GM23248 (cell line): ENCODE results near the gene TPD52L2.

Experiments
- EZH2 ChIP-seq: fragments of 200-600 bp; sonication (generic); IDR thresholded peaks from 2 replicates; pipeline ENCODE4 v1.6.1; 2018; ENCODE audit warnings: antibody characterized with exemption, mild to moderate bottlenecking; ENCODE audit not compliant: insufficient read depth, poor library complexity, severe bottlenecking
- EZH2phosphoT487 ChIP-seq: fragments of 200-600 bp; sonication (generic); IDR thresholded peaks from 2 replicates; pipeline ENCODE4 v1.6.1; 2018; ENCODE audit warnings: antibody characterized with exemption, moderate library complexity, mild to moderate bottlenecking, low read depth; ENCODE audit not compliant: insufficient read depth

GRCh38 chr20:63848003-63848911 lies 16.8 kb upstream of the TPD52L2 start:
- no peak for TF ChIP-seq EZH2phosphoT487
- no peak for TF ChIP-seq EZH2
